Activated naive CD8-positive, alpha-beta T cell treated with anti-CD3 and anti-CD28 coated beads for 36 hours (primary cell): ENCODE results near the gene ARHGAP24. TPM values are rescaled to one million over a fixed set of nuclear protein-coding genes. Genes with fewer than 3 reads are reported as not detected.

ENCODE experiments used
- DNase-seq: peaks from one replicate; pipeline ENCODE4 v3.0.0; 2021
- H3K27ac Mint-ChIP-seq: one replicate; pipeline ENCODE4 v1.8.0; 2022; ENCODE audit warnings: mild to moderate bottlenecking, moderate library complexity, mixed read lengths
- H3K27me3 Mint-ChIP-seq: one replicate; pipeline ENCODE4 v1.8.0; 2022; ENCODE audit warnings: mild to moderate bottlenecking, mixed read lengths
- H3K36me3 Mint-ChIP-seq: one replicate; pipeline ENCODE4 v1.8.0; 2021; ENCODE audit warnings: mild to moderate bottlenecking, mixed read lengths
- H3K4me1 Mint-ChIP-seq: one replicate; pipeline ENCODE4 v1.8.0; 2021; ENCODE audit warnings: mixed read lengths
- H3K4me3 Mint-ChIP-seq: one replicate; pipeline ENCODE4 v1.8.0; 2022; ENCODE audit warnings: mild to moderate bottlenecking, moderate library complexity, mixed read lengths
- H3K9me3 Mint-ChIP-seq: one replicate; pipeline ENCODE4 v1.8.0; 2022; ENCODE audit warnings: mixed read lengths
- total RNA-seq, 2 experiments: library from RNA; stranded (reverse); gene quantifications; one replicate each; pipeline ENCODE4 v1.2.3, GENCODE V29; 2021

Gene ARHGAP24
- total RNA-seq, 2 experiments from 2014 or later = 0.62 to 0.92 TPM

GRCh38 chr4:85780664-85781063 lies 305.7 kb downstream of the ARHGAP24 start:
- no peaks in the 10 kb centered on the region for H3K4me1 Mint-ChIP-seq
- H3K9me3 Mint-ChIP-seq = no peaks in the 10 kb centered on the region
- DNase-seq = no peak
- H3K4me3 Mint-ChIP-seq = no peak overlapping the region
- H3K27ac Mint-ChIP-seq = no peak overlapping the region
- no peaks in the 10 kb centered on the region for H3K27me3 Mint-ChIP-seq
- no peaks in the 10 kb centered on the region for H3K36me3 Mint-ChIP-seq

- no peak overlapping the region for H3K4me3 Mint-ChIP-seq
- no peaks in the 10 kb centered on the region for H3K9me3 Mint-ChIP-seq
- H3K27me3 Mint-ChIP-seq = no peaks in the 10 kb centered on the region
Measured at GRCh38 chr4:85783483-85783882, 308.5 kb downstream of the ARHGAP24 start.

DNA sequence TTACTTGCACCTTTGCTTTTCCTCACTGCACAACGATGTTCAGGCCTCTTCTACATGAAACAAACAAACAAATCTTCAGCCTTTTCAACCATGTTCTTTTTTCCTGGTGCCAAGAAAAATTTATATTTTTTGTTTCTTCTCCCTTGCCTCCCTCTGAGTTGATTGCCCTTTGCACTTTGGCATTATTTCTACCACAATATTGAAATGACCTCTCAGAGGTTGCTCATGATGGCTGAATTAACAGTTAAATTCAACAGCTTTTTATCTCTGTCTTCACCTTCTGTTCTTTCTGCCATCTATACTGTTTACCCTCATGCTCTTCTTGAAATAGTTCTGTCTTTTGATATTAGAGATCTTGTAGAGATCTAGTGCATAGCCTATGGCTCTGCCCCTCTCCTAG lies 308.9 kb downstream of the ARHGAP24 start:
- H3K36me3 Mint-ChIP-seq = no peaks in the 10 kb centered on the region
- no peak for DNase-seq
- H3K9me3 Mint-ChIP-seq = no peaks in the 10 kb centered on the region
- H3K4me1 Mint-ChIP-seq = no peaks in the 10 kb centered on the region
- H3K27me3 Mint-ChIP-seq = no peaks in the 10 kb centered on the region
- no peak overlapping the region for H3K4me3 Mint-ChIP-seq
- no peak overlapping the region for H3K27ac Mint-ChIP-seq

More at GRCh38 chr4:85783483-85783882, 308.5 kb downstream of the ARHGAP24 start:
- Mint-ChIP-seq H3K36me3 (no peaks in the 10 kb centered on the region), H3K27ac (no peak overlapping the region), H3K4me1 (no peaks in the 10 kb centered on the region)
- no peak for DNase-seq

DNA sequence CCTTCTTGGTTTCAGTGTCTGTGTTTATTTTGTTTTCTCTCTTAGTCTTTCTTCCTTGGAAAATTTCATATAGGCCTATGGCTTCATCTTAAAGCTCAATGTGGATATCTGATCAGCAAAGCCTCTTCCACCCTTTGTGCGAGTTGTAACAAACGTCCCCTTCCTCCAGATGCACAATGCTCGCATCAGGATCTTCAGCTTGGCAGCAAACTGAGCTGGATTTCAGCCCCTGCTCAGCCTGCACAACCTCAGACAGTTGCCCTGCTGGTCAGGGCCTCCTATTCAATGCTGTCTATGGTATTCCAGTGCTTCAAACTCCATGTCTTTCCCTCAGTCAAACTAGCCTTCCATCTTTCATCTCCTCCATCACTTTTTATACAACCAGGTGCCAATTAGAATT lies 309.4 kb downstream of the ARHGAP24 start:
- Mint-ChIP-seq H3K4me3 (no peak overlapping the region), H3K9me3 (no peaks in the 10 kb centered on the region), H3K27me3 (no peaks in the 10 kb centered on the region), H3K4me1 (no peaks in the 10 kb centered on the region), H3K27ac (no peak overlapping the region), H3K36me3 (no peaks in the 10 kb centered on the region)
- DNase-seq = no peak

DNA sequence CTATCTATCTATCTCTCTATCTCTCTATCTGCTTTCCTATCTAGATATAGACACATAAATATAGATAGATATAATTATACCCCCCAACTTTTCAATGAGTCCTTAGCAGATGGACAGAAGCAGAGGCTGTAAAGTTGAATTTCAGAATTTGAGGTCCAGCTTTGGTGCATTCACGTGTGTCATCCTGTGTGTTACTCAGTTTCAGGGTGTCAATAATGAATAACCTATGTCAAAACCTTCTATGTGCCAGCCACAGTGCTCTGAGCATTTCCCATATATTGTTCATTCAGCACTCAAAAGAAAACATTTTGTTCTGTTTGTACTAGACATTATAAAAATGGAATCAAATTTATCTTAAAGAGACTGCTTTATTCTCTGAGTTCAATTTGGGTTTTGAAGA lies 310.0 kb downstream of the ARHGAP24 start:
- Mint-ChIP-seq H3K27ac (no peak overlapping the region), H3K36me3 (no peaks in the 10 kb centered on the region), H3K27me3 (no peaks in the 10 kb centered on the region), H3K4me1 (no peaks in the 10 kb centered on the region), H3K9me3 (no peaks in the 10 kb centered on the region), H3K4me3 (no peak overlapping the region)
- no peak for DNase-seq

DNA sequence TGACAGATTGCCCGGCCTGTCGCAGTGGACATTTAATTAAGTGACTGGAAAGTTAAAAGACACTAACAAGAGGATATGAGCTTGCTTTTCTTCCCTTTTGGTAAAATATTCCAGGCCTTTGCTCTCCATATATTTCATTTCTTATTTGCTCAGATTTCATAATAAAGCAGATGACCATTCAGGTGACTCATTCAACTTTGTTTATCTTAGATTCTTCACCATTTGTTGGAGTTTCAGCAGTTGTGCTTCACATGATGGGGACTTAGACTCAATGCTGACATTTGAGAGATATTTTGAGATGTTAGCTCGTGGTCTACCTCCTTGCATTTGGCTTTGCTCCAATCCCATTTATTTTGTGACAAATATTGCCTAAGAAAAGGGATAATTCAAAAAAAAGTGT lies 312.2 kb downstream of the ARHGAP24 start:
- Mint-ChIP-seq H3K4me1 (no peaks in the 10 kb centered on the region), H3K36me3 (no peaks in the 10 kb centered on the region), H3K4me3 (no peak overlapping the region), H3K27me3 (no peaks in the 10 kb centered on the region), H3K9me3 (no peaks in the 10 kb centered on the region), H3K27ac (no peak overlapping the region)
- no peak for DNase-seq

GRCh38 chr4:85788604-85789003 lies 313.7 kb downstream of the ARHGAP24 start:
- DNase-seq = no peak
- Mint-ChIP-seq H3K4me3 (no peak overlapping the region), H3K27me3 (no peaks in the 10 kb centered on the region), H3K27ac (no peak overlapping the region), H3K4me1 (no peaks in the 10 kb centered on the region), H3K9me3 (no peaks in the 10 kb centered on the region), H3K36me3 (no peaks in the 10 kb centered on the region)

- Mint-ChIP-seq H3K27me3 (no peaks in the 10 kb centered on the region), H3K4me1 (no peaks in the 10 kb centered on the region), H3K9me3 (no peaks in the 10 kb centered on the region), H3K27ac (no peak overlapping the region), H3K4me3 (no peak overlapping the region), H3K36me3 (no peaks in the 10 kb centered on the region)
- no peak for DNase-seq
Measured at GRCh38 chr4:85789241-85789640, 314.3 kb downstream of the ARHGAP24 start.

GRCh38 chr4:85790582-85790981 lies 315.6 kb downstream of the ARHGAP24 start:
- Mint-ChIP-seq H3K36me3 (no peaks in the 10 kb centered on the region), H3K4me3 (no peak overlapping the region), H3K27me3 (no peaks in the 10 kb centered on the region), H3K4me1 (no peaks in the 10 kb centered on the region), H3K9me3 (no peaks in the 10 kb centered on the region), H3K27ac (no peak overlapping the region)
- no peak for DNase-seq

- DNase-seq = no peak
- H3K4me1 Mint-ChIP-seq = no peaks in the 10 kb centered on the region
- no peak overlapping the region for H3K27ac Mint-ChIP-seq
Measured at GRCh38 chr4:85792376-85793232, 317.7 kb downstream of the ARHGAP24 start.

GRCh38 chr4:85793233-85793585 lies 318.3 kb downstream of the ARHGAP24 start:
- no peak for DNase-seq
- H3K4me3 Mint-ChIP-seq = no peak overlapping the region
- no peaks in the 10 kb centered on the region for H3K36me3 Mint-ChIP-seq
- no peaks in the 10 kb centered on the region for H3K27me3 Mint-ChIP-seq
- H3K4me1 Mint-ChIP-seq = no peaks in the 10 kb centered on the region
- H3K9me3 Mint-ChIP-seq = no peaks in the 10 kb centered on the region
- H3K27ac Mint-ChIP-seq = no peak overlapping the region

More at GRCh38 chr4:85792376-85793232, 317.7 kb downstream of the ARHGAP24 start:
- H3K27me3 Mint-ChIP-seq = no peaks in the 10 kb centered on the region
- H3K36me3 Mint-ChIP-seq = no peaks in the 10 kb centered on the region
- no peaks in the 10 kb centered on the region for H3K9me3 Mint-ChIP-seq
- H3K4me3 Mint-ChIP-seq = no peak overlapping the region

DNA sequence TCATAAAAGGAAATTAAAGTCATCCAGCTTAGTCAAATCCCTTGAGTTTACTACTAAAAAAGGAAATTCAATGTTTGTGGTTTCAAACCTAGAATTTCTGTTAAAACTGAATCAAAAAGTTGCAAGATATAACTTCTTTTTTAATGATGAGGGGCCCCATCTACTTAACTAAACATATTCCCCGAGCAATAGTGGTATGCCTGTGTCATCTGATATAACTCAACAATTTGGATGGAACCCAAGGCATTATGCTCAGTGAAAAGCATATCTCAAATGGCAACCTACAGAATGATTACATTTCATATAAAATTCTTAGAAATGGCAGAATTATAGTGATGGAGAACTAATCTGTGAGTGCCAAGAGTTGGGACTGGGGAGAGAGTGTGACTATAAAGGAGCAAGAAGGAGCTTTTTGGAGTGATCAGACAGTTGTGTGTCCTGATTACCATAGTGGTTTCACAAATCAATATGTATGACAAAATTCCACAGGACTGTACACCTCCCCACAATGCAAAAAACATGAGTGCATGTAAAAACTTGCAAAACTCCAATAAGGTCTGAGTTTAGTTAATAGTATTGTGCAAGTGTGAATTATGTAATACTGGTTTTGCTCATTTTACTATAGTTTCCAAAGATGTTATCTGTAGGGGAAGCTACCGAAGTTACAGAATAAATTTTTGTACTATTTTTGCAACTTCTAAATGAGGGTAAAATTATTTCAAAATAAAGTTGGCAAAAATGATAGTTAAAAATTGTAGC lies 323.2 kb downstream of the ARHGAP24 start:
- H3K36me3 Mint-ChIP-seq = no peaks in the 10 kb centered on the region
- DNase-seq = no peak
- no peak overlapping the region for H3K4me3 Mint-ChIP-seq

DNA sequence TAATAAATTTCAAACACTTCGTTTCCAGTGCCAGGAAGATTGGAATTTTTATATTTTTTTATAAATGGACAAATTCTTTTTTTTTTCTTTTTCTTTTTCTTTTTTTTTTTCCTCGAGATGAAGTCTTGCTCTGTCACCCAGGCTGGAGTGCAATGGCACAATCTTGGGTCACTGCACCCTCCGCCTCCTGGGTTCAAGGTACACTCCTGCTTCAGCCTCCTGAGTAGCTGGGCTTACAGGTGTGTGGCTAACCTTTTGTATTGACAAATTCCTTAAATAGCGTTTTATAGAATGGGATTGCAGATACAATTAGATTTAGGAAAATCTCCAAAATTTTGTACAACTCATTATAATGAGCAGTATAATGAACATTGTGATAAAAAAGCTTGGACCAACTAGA lies 328.9 kb downstream of the ARHGAP24 start:
- H3K27ac Mint-ChIP-seq = no peak overlapping the region
- DNase-seq = no peak
- H3K36me3 Mint-ChIP-seq = no peaks in the 10 kb centered on the region
- H3K27me3 Mint-ChIP-seq = no peaks in the 10 kb centered on the region
- no peak overlapping the region for H3K4me3 Mint-ChIP-seq
- H3K9me3 Mint-ChIP-seq = no peaks in the 10 kb centered on the region
- H3K4me1 Mint-ChIP-seq = no peaks in the 10 kb centered on the region

More for the DNA sequence above, 323.2 kb downstream of the ARHGAP24 start:
- H3K9me3 Mint-ChIP-seq = no peaks in the 10 kb centered on the region
- H3K27ac Mint-ChIP-seq = no peak overlapping the region
- H3K4me1 Mint-ChIP-seq = no peaks in the 10 kb centered on the region
- no peaks in the 10 kb centered on the region for H3K27me3 Mint-ChIP-seq

DNA sequence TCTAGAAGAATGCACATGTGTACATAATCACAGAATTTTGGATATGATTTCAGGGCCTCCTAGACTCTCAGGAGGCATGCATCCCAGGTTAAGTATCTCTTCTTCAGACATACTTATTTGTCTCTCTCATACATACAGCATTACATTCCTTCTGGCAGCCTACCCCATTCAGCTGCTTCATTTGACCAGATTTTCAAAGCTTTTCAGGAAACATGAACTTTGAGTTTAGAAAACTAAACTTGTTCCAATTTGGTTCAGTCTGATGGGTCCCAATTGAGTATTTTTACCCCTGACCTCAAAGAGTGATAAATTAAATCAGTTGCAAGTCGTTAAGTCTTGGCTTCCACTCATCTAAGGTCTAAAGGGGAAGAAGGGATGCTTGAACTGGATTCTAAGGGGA lies 330.9 kb downstream of the ARHGAP24 start:
- Mint-ChIP-seq H3K27me3 (no peaks in the 10 kb centered on the region), H3K36me3 (no peaks in the 10 kb centered on the region), H3K27ac (no peak overlapping the region), H3K4me3 (no peak overlapping the region), H3K4me1 (no peaks in the 10 kb centered on the region), H3K9me3 (no peaks in the 10 kb centered on the region)
- DNase-seq = no peak

- no peaks in the 10 kb centered on the region for H3K27me3 Mint-ChIP-seq
- DNase-seq = no peak
- H3K36me3 Mint-ChIP-seq = no peaks in the 10 kb centered on the region
- H3K4me1 Mint-ChIP-seq = no peaks in the 10 kb centered on the region
- no peak overlapping the region for H3K4me3 Mint-ChIP-seq
- H3K9me3 Mint-ChIP-seq = no peaks in the 10 kb centered on the region
- H3K27ac Mint-ChIP-seq = no peak overlapping the region
Measured at GRCh38 chr4:85806334-85806733, 331.4 kb downstream of the ARHGAP24 start.
